CD1c-positive myeloid dendritic cell (primary cell): ENCODE results near the gene KCNA1.

Experiments used
- DNase-seq: peaks from one replicate; pipeline ENCODE4 v3.0.0-alpha.2; 2016; ENCODE audit errors: extremely low spot score

KCNA1 gene

GRCh38 chr12:4911316-4911994, 1.8 kb downstream of the KCNA1 start:
- no peak for DNase-seq

- DNase-seq, result no peak
Measured at GRCh38 chr12:4914720-4915119, 5.0 kb downstream of the KCNA1 start.

- no peak for DNase-seq
Measured at GRCh38 chr12:4915752-4916151, 6.0 kb downstream of the KCNA1 start.

- DNase-seq, result no peak
Measured at GRCh38 chr12:4918950-4919660, 9.4 kb downstream of the KCNA1 start.

GRCh38 chr12:4932576-4932975, 22.9 kb downstream of the KCNA1 start:
- no peak for DNase-seq

- no peak for DNase-seq
Measured at GRCh38 chr12:4933411-4933810, 23.7 kb downstream of the KCNA1 start.

GRCh38 chr12:4934407-4935035, 24.8 kb downstream of the KCNA1 start:
- DNase-seq, result no peak

GRCh38 chr12:4938900-4939299, 29.2 kb downstream of the KCNA1 start:
- no peak for DNase-seq

- no peak for DNase-seq
Measured at GRCh38 chr12:4939418-4940023, 29.8 kb downstream of the KCNA1 start.

GRCh38 chr12:4943067-4943937, 33.6 kb downstream of the KCNA1 start:
- no peak for DNase-seq

GRCh38 chr12:4943938-4944284, 34.2 kb downstream of the KCNA1 start:
- DNase-seq, result no peak

- DNase-seq, result no peak
Measured at GRCh38 chr12:4947253-4947652, 37.5 kb downstream of the KCNA1 start.

GRCh38 chr12:4951083-4951482, 41.4 kb downstream of the KCNA1 start:
- DNase-seq, result no peak

- DNase-seq, result no peak
Measured at GRCh38 chr12:4951601-4952000, 41.9 kb downstream of the KCNA1 start.

- no peak for DNase-seq
Measured at GRCh38 chr12:4954621-4955354, 45.1 kb downstream of the KCNA1 start.

- no peak for DNase-seq
Measured at GRCh38 chr12:4956054-4956453, 46.3 kb downstream of the KCNA1 start.

GRCh38 chr12:4956968-4957367, 47.3 kb downstream of the KCNA1 start:
- no peak for DNase-seq

- DNase-seq, result no peak
Measured at GRCh38 chr12:4957761-4958160, 48.1 kb downstream of the KCNA1 start.

GRCh38 chr12:4958697-4959375, 49.1 kb downstream of the KCNA1 start:
- no peak for DNase-seq

- no peak for DNase-seq
Measured at GRCh38 chr12:4959381-4959780, 49.7 kb downstream of the KCNA1 start.

- DNase-seq, result no peak
Measured at GRCh38 chr12:4960030-4960429, 50.3 kb downstream of the KCNA1 start.
